SK-N-SH (cell line): ENCODE data around the gene RBM20.

Source experiments
- EZH2phosphoT487 ChIP-seq: fragments of 200-600 bp; sonication (generic); IDR thresholded peaks from 2 replicates; pipeline ENCODE4 v1.6.1; 2017; ENCODE audit warnings: low read depth, mixed run types, mild to moderate bottlenecking, antibody characterized with exemption, moderate library complexity, borderline replicate concordance
- FOXM1 ChIP-seq: IDR thresholded peaks from 2 replicates; pipeline ENCODE4 v1.4.0; 2012; ENCODE audit warnings: low read depth, mild to moderate bottlenecking
- MAX ChIP-seq: IDR thresholded peaks from 2 replicates; pipeline ENCODE4 v1.4.0; 2012; ENCODE audit warnings: low read depth
- POLR2AphosphoS5 ChIP-seq: IDR thresholded peaks from 2 replicates; pipeline ENCODE4 v1.6.1; 2012; ENCODE audit warnings: low read depth, low read length
- RCOR1 ChIP-seq: fragments of 150-350 bp; IDR thresholded peaks from 2 replicates; pipeline ENCODE4 v1.6.1; 2017; ENCODE audit warnings: antibody characterized with exemption, low read length
- SIN3A ChIP-seq: IDR thresholded peaks from 2 replicates; pipeline ENCODE4 v1.6.1; 2012; ENCODE audit warnings: low read depth, mild to moderate bottlenecking, low read length, moderate library complexity, borderline replicate concordance
- TF ChIP-seq, protein P1 (sequence below): fragments of 200-600 bp; sonication (generic); IDR thresholded peaks from 2 replicates; pipeline ENCODE4 v1.6.1; 2017; ENCODE audit warnings: antibody characterized with exemption, mild to moderate bottlenecking, moderate library complexity
- TF ChIP-seq, protein P2 (sequence below): IDR thresholded peaks from 2 replicates; pipeline ENCODE4 v1.6.1; 2012; ENCODE audit warnings: mild to moderate bottlenecking, low read depth, low read length, moderate library complexity

DNA sequence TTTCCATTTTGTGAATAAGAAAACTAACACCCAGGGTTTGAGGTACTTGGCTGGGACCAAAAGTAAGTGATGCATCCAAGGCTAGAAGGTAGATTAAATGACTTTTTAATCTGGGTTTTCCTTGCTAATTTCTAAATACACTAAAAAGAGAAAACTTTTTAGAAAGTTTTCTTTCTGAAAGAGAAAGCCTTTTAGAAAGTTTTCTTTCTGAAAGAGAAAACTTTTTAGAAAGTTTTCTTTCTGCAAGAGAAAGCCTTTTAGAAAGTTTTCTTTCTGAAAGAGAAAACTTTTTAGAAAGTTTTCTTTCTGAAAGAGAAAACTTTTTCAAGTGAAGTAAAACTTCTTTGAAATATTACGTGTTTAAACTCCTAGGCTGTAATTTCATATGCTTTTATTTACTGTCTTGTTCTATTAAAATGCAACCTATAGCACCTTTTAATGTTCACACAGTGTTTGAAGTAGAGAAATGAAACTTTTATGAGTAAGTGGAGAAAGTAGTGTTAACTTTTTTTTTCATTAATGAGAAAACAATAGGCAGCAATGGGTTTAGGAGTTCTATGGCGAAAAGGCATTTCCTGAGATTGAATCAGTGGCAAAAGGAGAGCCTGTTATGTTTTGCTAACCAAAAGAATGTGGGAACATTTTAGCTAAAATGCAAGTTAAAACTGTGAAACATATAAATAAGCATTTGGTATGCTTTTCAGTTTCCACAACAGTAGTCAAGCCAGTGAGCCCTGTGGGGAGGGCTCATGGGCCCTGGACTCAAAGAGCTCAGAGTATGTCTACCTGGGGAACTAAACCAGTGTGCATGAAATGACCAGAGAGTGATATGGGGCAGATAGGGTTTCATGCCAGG is 103.7 kb downstream of the RBM20 start:
- TF ChIP-seq, protein P1, sequence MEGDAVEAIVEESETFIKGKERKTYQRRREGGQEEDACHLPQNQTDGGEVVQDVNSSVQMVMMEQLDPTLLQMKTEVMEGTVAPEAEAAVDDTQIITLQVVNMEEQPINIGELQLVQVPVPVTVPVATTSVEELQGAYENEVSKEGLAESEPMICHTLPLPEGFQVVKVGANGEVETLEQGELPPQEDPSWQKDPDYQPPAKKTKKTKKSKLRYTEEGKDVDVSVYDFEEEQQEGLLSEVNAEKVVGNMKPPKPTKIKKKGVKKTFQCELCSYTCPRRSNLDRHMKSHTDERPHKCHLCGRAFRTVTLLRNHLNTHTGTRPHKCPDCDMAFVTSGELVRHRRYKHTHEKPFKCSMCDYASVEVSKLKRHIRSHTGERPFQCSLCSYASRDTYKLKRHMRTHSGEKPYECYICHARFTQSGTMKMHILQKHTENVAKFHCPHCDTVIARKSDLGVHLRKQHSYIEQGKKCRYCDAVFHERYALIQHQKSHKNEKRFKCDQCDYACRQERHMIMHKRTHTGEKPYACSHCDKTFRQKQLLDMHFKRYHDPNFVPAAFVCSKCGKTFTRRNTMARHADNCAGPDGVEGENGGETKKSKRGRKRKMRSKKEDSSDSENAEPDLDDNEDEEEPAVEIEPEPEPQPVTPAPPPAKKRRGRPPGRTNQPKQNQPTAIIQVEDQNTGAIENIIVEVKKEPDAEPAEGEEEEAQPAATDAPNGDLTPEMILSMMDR: no peak
- TF ChIP-seq POLR2AphosphoS5: no peak
- TF ChIP-seq, protein P2, sequence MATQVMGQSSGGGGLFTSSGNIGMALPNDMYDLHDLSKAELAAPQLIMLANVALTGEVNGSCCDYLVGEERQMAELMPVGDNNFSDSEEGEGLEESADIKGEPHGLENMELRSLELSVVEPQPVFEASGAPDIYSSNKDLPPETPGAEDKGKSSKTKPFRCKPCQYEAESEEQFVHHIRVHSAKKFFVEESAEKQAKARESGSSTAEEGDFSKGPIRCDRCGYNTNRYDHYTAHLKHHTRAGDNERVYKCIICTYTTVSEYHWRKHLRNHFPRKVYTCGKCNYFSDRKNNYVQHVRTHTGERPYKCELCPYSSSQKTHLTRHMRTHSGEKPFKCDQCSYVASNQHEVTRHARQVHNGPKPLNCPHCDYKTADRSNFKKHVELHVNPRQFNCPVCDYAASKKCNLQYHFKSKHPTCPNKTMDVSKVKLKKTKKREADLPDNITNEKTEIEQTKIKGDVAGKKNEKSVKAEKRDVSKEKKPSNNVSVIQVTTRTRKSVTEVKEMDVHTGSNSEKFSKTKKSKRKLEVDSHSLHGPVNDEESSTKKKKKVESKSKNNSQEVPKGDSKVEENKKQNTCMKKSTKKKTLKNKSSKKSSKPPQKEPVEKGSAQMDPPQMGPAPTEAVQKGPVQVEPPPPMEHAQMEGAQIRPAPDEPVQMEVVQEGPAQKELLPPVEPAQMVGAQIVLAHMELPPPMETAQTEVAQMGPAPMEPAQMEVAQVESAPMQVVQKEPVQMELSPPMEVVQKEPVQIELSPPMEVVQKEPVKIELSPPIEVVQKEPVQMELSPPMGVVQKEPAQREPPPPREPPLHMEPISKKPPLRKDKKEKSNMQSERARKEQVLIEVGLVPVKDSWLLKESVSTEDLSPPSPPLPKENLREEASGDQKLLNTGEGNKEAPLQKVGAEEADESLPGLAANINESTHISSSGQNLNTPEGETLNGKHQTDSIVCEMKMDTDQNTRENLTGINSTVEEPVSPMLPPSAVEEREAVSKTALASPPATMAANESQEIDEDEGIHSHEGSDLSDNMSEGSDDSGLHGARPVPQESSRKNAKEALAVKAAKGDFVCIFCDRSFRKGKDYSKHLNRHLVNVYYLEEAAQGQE: no peak
- no peak for TF ChIP-seq MAX
- no peak for TF ChIP-seq SIN3A
- no peak for TF ChIP-seq EZH2phosphoT487
- no peak for TF ChIP-seq FOXM1
- no peak for TF ChIP-seq RCOR1
